SK-N-SH treated with all-trans-retinoic acid at 6 μM for 48 hours (cell line): Measurements from ENCODE around the gene NTSR1.

ENCODE experiments used
- CSDC2 ChIP-seq: fragments of 250-450 bp; sonication (Bioruptor Pico); IDR thresholded peaks from 2 replicates; pipeline ENCODE4 v1.5.0; 2020; ENCODE audit warnings: mild to moderate bottlenecking, moderate library complexity
- GLIS3 ChIP-seq: fragments of 250-450 bp; sonication (Bioruptor Pico); IDR thresholded peaks from 2 replicates; pipeline ENCODE4 v1.5.0; 2020; ENCODE audit warnings: mild to moderate bottlenecking, moderate library complexity
- PATZ1 ChIP-seq: fragments of 250-450 bp; sonication (Bioruptor Pico); IDR thresholded peaks from 2 replicates; pipeline ENCODE4 v1.8.0; 2020; ENCODE audit warnings: mild to moderate bottlenecking, moderate library complexity, borderline replicate concordance
- RARB ChIP-seq: fragments of 250-450 bp; sonication (Bioruptor Pico); IDR thresholded peaks from 2 replicates; pipeline ENCODE4 v1.8.0; 2021; ENCODE audit warnings: mild to moderate bottlenecking, moderate library complexity
- TCF4 ChIP-seq: fragments of 250-450 bp; sonication (Bioruptor Pico); IDR thresholded peaks from 2 replicates; pipeline ENCODE4 v1.8.0; 2021; ENCODE audit warnings: mild to moderate bottlenecking, moderate library complexity, borderline replicate concordance
- ZC3H10 ChIP-seq: fragments of 250-450 bp; sonication (Bioruptor Pico); IDR thresholded peaks from 2 replicates; pipeline ENCODE4 v1.5.1; 2021; ENCODE audit warnings: mild to moderate bottlenecking, moderate library complexity
- ZFP3 ChIP-seq: fragments of 250-450 bp; sonication (Bioruptor Pico); IDR thresholded peaks from 2 replicates; pipeline ENCODE4 v1.5.0; 2020; ENCODE audit warnings: mild to moderate bottlenecking, moderate library complexity
- ZFP30 ChIP-seq: fragments of 450-650 bp; formaldehyde crosslinking; IDR thresholded peaks from 2 replicates; pipeline ENCODE4 v1.5.0; 2022; ENCODE audit warnings: mild to moderate bottlenecking, moderate library complexity
- ZNF565 ChIP-seq: fragments of 450-650 bp; formaldehyde crosslinking; conservative IDR thresholded peaks from 2 replicates; pipeline ENCODE4 v1.5.0; 2020; ENCODE audit warnings: low read depth, mild to moderate bottlenecking, moderate library complexity
- ZNF70 ChIP-seq: fragments of 450-650 bp; formaldehyde crosslinking; IDR thresholded peaks from 2 replicates; pipeline ENCODE4 v1.5.0; 2020; ENCODE audit warnings: mild to moderate bottlenecking, moderate library complexity
- TF ChIP-seq, protein P1 (sequence below): fragments of 250-450 bp; sonication (Bioruptor Pico); IDR thresholded peaks from 2 replicates; pipeline ENCODE4 v1.5.1; 2021; ENCODE audit warnings: mild to moderate bottlenecking, moderate library complexity
- TF ChIP-seq, protein P2 (sequence below): fragments of 250-450 bp; sonication (Bioruptor Pico); IDR thresholded peaks from 2 replicates; pipeline ENCODE4 v1.5.1; 2020; ENCODE audit warnings: low read depth, mild to moderate bottlenecking, moderate library complexity

DNA sequence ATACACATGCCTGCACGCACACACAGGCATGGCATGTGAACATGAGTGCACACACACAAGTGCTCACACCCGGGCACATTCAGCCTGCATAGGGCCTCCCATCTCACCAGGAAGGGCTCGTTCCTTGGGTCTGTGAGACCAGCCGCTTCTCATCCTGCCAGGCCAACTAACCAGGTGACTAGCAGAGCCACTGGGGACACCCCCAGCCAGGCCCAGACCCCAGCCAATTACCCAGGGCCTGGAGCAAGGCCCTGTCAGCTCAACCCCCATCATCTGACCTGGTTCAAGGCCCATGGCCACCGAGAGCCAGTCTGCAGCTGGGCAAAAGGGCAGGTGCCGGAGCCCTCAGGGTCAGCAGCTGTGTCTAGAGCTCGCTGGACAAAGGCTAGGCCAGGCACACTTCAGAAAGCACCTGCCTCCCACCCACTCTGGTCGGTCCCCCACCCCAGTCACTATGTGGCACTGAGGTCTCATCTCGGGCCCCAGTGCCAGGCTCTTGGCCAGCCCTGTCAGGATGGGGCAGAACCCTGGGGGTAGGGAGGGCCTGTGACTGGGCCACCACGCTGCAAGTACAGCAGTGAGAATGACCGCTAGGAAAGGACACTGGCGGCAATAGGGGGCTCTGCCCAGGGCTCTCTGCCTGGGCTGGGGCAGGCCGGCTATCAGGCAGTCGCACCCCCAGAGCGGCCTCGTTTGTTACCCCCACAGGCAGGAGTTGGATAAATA lies 60.9 kb downstream of the NTSR1 start:
- no peak for TF ChIP-seq RARB (CRISPR knock-in tag)
- TF ChIP-seq ZNF70 (CRISPR knock-in tag), result no peak
- TF ChIP-seq ZFP30, result no peak
- TF ChIP-seq, protein P1, sequence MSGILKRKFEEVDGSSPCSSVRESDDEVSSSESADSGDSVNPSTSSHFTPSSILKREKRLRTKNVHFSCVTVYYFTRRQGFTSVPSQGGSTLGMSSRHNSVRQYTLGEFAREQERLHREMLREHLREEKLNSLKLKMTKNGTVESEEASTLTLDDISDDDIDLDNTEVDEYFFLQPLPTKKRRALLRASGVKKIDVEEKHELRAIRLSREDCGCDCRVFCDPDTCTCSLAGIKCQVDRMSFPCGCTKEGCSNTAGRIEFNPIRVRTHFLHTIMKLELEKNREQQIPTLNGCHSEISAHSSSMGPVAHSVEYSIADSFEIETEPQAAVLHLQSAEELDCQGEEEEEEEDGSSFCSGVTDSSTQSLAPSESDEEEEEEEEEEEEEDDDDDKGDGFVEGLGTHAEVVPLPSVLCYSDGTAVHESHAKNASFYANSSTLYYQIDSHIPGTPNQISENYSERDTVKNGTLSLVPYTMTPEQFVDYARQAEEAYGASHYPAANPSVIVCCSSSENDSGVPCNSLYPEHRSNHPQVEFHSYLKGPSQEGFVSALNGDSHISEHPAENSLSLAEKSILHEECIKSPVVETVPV, result no peak
- no peak for TF ChIP-seq PATZ1 (CRISPR knock-in tag)
- no peak for TF ChIP-seq GLIS3
- no peak for TF ChIP-seq ZNF565
- TF ChIP-seq ZC3H10 (CRISPR knock-in tag), result no peak
- TF ChIP-seq ZFP3 (CRISPR knock-in tag), result no peak
- TF ChIP-seq CSDC2 (CRISPR knock-in tag), result no peak
- no peak for TF ChIP-seq TCF4 (CRISPR knock-in tag)
- TF ChIP-seq, protein P2, sequence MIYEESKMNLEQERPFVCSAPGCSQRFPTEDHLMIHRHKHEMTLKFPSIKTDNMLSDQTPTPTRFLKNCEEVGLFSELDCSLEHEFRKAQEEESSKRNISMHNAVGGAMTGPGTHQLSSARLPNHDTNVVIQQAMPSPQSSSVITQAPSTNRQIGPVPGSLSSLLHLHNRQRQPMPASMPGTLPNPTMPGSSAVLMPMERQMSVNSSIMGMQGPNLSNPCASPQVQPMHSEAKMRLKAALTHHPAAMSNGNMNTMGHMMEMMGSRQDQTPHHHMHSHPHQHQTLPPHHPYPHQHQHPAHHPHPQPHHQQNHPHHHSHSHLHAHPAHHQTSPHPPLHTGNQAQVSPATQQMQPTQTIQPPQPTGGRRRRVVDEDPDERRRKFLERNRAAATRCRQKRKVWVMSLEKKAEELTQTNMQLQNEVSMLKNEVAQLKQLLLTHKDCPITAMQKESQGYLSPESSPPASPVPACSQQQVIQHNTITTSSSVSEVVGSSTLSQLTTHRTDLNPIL (CRISPR knock-in tag), result no peak
